ENCODE measurements around the gene SCEL. TPM values are rescaled to one million over a fixed set of nuclear protein-coding genes. Genes with fewer than 3 reads are reported as not detected.

The SCEL gene
- total RNA-seq, 1 donor from 2014 or later, result not detected

GRCh38 chr13:77571956-77572355, 36.5 kb downstream of the SCEL start:
- no peaks in the 10 kb centered on the region for H3K9me3 Mint-ChIP-seq (ENCODE audit: unreplicated experiment)

GRCh38 chr13:77574096-77574495, 38.6 kb downstream of the SCEL start:
- TF ChIP-seq CTCF (IDR thresholded peaks at IDR 0.05; ENCODE audit: unreplicated experiment), result no peak
- H3K27ac Mint-ChIP-seq (ENCODE audit: unreplicated experiment), result no peak overlapping the region
- no peaks in the 10 kb centered on the region for H3K36me3 Mint-ChIP-seq (ENCODE audit: low read depth, unreplicated experiment)
- H3K4me3 Mint-ChIP-seq (ENCODE audit: unreplicated experiment), result no peak overlapping the region
- H3K4me1 Mint-ChIP-seq (ENCODE audit: unreplicated experiment), result peaks cover 6% of the 10 kb centered on the region
- no peaks in the 10 kb centered on the region for H3K9me3 Mint-ChIP-seq (ENCODE audit: unreplicated experiment)
- H3K27me3 Mint-ChIP-seq (ENCODE audit: unreplicated experiment), result no peaks in the 10 kb centered on the region
- no peak for DNase-seq (ENCODE audit: low spot score)

More at GRCh38 chr13:77571956-77572355, 36.5 kb downstream of the SCEL start:
- H3K27me3 Mint-ChIP-seq (ENCODE audit: unreplicated experiment), result no peaks in the 10 kb centered on the region
- no peak overlapping the region for H3K4me3 Mint-ChIP-seq (ENCODE audit: unreplicated experiment)
- no peak for TF ChIP-seq CTCF (IDR thresholded peaks at IDR 0.05; ENCODE audit: unreplicated experiment)
- no peak for DNase-seq (ENCODE audit: low spot score)
- H3K36me3 Mint-ChIP-seq (ENCODE audit: low read depth, unreplicated experiment), result no peaks in the 10 kb centered on the region
- no peak overlapping the region for H3K27ac Mint-ChIP-seq (ENCODE audit: unreplicated experiment)
- peaks cover 4% of the 10 kb centered on the region for H3K4me1 Mint-ChIP-seq (ENCODE audit: unreplicated experiment)

GRCh38 chr13:77579959-77580358, 44.5 kb downstream of the SCEL start:
- no peaks in the 10 kb centered on the region for H3K36me3 Mint-ChIP-seq (ENCODE audit: low read depth, unreplicated experiment)
- no peak overlapping the region for H3K4me3 Mint-ChIP-seq (ENCODE audit: unreplicated experiment)
- no peak for TF ChIP-seq CTCF (IDR thresholded peaks at IDR 0.05; ENCODE audit: unreplicated experiment)
- H3K27ac Mint-ChIP-seq (ENCODE audit: unreplicated experiment), result no peak overlapping the region
- H3K27me3 Mint-ChIP-seq (ENCODE audit: unreplicated experiment), result no peaks in the 10 kb centered on the region
- DNase-seq (ENCODE audit: low spot score), result no peak
- no peaks in the 10 kb centered on the region for H3K9me3 Mint-ChIP-seq (ENCODE audit: unreplicated experiment)
- H3K4me1 Mint-ChIP-seq (ENCODE audit: unreplicated experiment), result peaks cover 6% of the 10 kb centered on the region

- Mint-ChIP-seq H3K27me3 (ENCODE audit: unreplicated experiment) (no peaks in the 10 kb centered on the region), H3K9me3 (ENCODE audit: unreplicated experiment) (no peaks in the 10 kb centered on the region), H3K27ac (ENCODE audit: unreplicated experiment) (no peak overlapping the region), H3K4me1 (ENCODE audit: unreplicated experiment) (peaks cover 6% of the 10 kb centered on the region), H3K36me3 (ENCODE audit: low read depth, unreplicated experiment) (no peaks in the 10 kb centered on the region), H3K4me3 (ENCODE audit: unreplicated experiment) (no peak overlapping the region)
- no peak for TF ChIP-seq CTCF (IDR thresholded peaks at IDR 0.05; ENCODE audit: unreplicated experiment)
- DNase-seq (ENCODE audit: low spot score), result no peak
These were observed 45.2 kb downstream of the SCEL start for GRCh38 chr13:77580748-77581147.

- H3K9me3 Mint-ChIP-seq (ENCODE audit: unreplicated experiment), result no peaks in the 10 kb centered on the region
- no peaks in the 10 kb centered on the region for H3K4me1 Mint-ChIP-seq (ENCODE audit: unreplicated experiment)
- no peak overlapping the region for H3K27ac Mint-ChIP-seq (ENCODE audit: unreplicated experiment)
- no peaks in the 10 kb centered on the region for H3K36me3 Mint-ChIP-seq (ENCODE audit: low read depth, unreplicated experiment)
- DNase-seq (ENCODE audit: low spot score), result no peak
- H3K27me3 Mint-ChIP-seq (ENCODE audit: unreplicated experiment), result no peaks in the 10 kb centered on the region
- no peak overlapping the region for H3K4me3 Mint-ChIP-seq (ENCODE audit: unreplicated experiment)
- no peak for TF ChIP-seq CTCF (IDR thresholded peaks at IDR 0.05; ENCODE audit: unreplicated experiment)
These were observed 48.1 kb downstream of the SCEL start for GRCh38 chr13:77583581-77583980.
